BJ (cell line): ENCODE measurements around the gene SLAMF1. TPM values are rescaled to one million over a fixed set of nuclear protein-coding genes. Genes with fewer than 3 reads are reported as not detected.

Source experiments
- CTCF ChIA-PET: fragments of 350-600 bp; formaldehyde crosslinking; extraction: SDS; loops from one replicate; lab custom pipeline; 2021; ENCODE audit warnings: antibody characterized with exemption, inconsistent platforms; lab: Yijun Ruan, JAX
- POLR2A ChIA-PET: fragments of 300-600 bp; sonication (Branson Sonifier 250); formaldehyde crosslinking; extraction: SDS; loops from one replicate; lab custom pipeline; 2021; ENCODE audit warnings: antibody characterized with exemption; lab: Charles Lee
- DNase-seq: peaks from one replicate; pipeline ENCODE4 v3.0.0-alpha.2; 2011; ENCODE audit warnings: low read depth
- H3K27me3 ChIP-seq: 2 replicates; pipeline ENCODE4 v1.6.0; 2011; ENCODE audit warnings: low read length; ENCODE audit not compliant: control insufficient read depth, insufficient read depth
- H3K36me3 ChIP-seq: 2 replicates; pipeline ENCODE4 v1.5.1; 2011; ENCODE audit warnings: low read length; ENCODE audit not compliant: control insufficient read depth, insufficient read depth
- H3K4me3 ChIP-seq: 2 replicates; pipeline ENCODE4 v1.5.1; 2011; ENCODE audit warnings: low read depth, mild to moderate bottlenecking, control low read depth, low read length
- CTCF ChIP-seq: IDR thresholded peaks from 2 replicates; pipeline ENCODE4 v1.5.1; 2011; ENCODE audit warnings: low read depth, mild to moderate bottlenecking, control low read depth, inconsistent platforms, low read length, moderate library complexity; ENCODE audit not compliant: insufficient read depth
- polyA plus RNA-seq: library from polyadenylated mRNA; depleted of rRNA; stranded (reverse); fragments of >200 nt; gene quantifications from 2 replicates; pipeline ENCODE4 v1.2.3, GENCODE V29; 2011

The SLAMF1 gene
- polyA plus RNA-seq, 1 experiment, result not detected

- no peak for DNase-seq
- Histone ChIP-seq H3K27me3 (no peaks in the 10 kb centered on the region), H3K4me3 (no peak overlapping the region), H3K36me3 (no peaks in the 10 kb centered on the region)
- POLR2A ChIA-PET, result no interaction called here
- CTCF ChIA-PET, result no interaction called here
- TF ChIP-seq CTCF, result no peak
Observed at GRCh38 chr1:160622501-160623226, 24.2 kb downstream of the SLAMF1 start.

GRCh38 chr1:160621633-160622413 lies 25.0 kb downstream of the SLAMF1 start:
- no peak for DNase-seq
- Histone ChIP-seq H3K27me3 (no peaks in the 10 kb centered on the region), H3K4me3 (no peak overlapping the region), H3K36me3 (no peaks in the 10 kb centered on the region)
- CTCF ChIA-PET, result no interaction called here
- TF ChIP-seq CTCF, result no peak
- POLR2A ChIA-PET, result no interaction called here

- no peaks in the 10 kb centered on the region for H3K27me3 ChIP-seq
- no peak for DNase-seq
- H3K36me3 ChIP-seq, result no peaks in the 10 kb centered on the region
- no peak overlapping the region for H3K4me3 ChIP-seq
- ChIA-PET POLR2A (no interaction called here), CTCF (no interaction called here)
- TF ChIP-seq CTCF, result no peak
Observed at GRCh38 chr1:160620942-160621632, 25.8 kb downstream of the SLAMF1 start.

GRCh38 chr1:160619742-160620277 lies 27.0 kb downstream of the SLAMF1 start:
- ChIA-PET POLR2A (no interaction called here), CTCF (no interaction called here)
- no peak for TF ChIP-seq CTCF

GRCh38 chr1:160618763-160619274 lies 28.0 kb downstream of the SLAMF1 start:
- ChIA-PET CTCF (no interaction called here), POLR2A (no interaction called here)
- no peaks in the 10 kb centered on the region for H3K27me3 ChIP-seq

More at GRCh38 chr1:160619742-160620277, 27.0 kb downstream of the SLAMF1 start:
- Histone ChIP-seq H3K4me3 (no peak overlapping the region), H3K27me3 (no peaks in the 10 kb centered on the region), H3K36me3 (no peaks in the 10 kb centered on the region)
- no peak for DNase-seq

More at GRCh38 chr1:160618763-160619274, 28.0 kb downstream of the SLAMF1 start:
- DNase-seq, result no peak
- Histone ChIP-seq H3K36me3 (no peaks in the 10 kb centered on the region), H3K4me3 (no peak overlapping the region)
- TF ChIP-seq CTCF, result peak; percentile 17; the same call in 1 of the 2 replicates
